Stimulated activated CD4-positive, alpha-beta T cell treated with anti-CD3 and anti-CD28 coated beads, Interleukin-12 subunit alpha, Interleukin-12 subunit beta, amount 100 ng/mL, for 48 hours (primary cell): Measurements from ENCODE around the gene ZSWIM4.
"Not testable (repeated sequence)": the region's sequence is repeated elsewhere in the genome, so short reads cannot be mapped to it uniquely, and the experiment has no call there.

Source experiments
- DNase-seq, 3 donors: peaks; one replicate each; pipeline ENCODE4 v3.0.0-alpha.2; 2020; ENCODE audit warnings: low read depth in 2 of 3, low spot score in 1 of 3

The ZSWIM4 gene

GRCh38 chr19:13794757-13795589 lies at the start of gene ZSWIM4:
ZSWIM4 (plus strand) TSS chr19:13795443; CDS start chr19:13795649, 206 bp downstream.
- DNase-seq: peak; percentile 90 to 96 (median 95)

GRCh38 chr19:13747098-13747453 lies 48.2 kb upstream of the ZSWIM4 start:
- DNase-seq: no peak

GRCh38 chr19:13748169-13748828 lies 46.9 kb upstream of the ZSWIM4 start:
- no peak for DNase-seq

- DNase-seq: no peak
Measured at GRCh38 chr19:13751436-13751835, 43.8 kb upstream of the ZSWIM4 start.

GRCh38 chr19:13753622-13754021 lies 41.6 kb upstream of the ZSWIM4 start:
- not testable (repeated sequence) for DNase-seq

- no peak for DNase-seq
Measured at GRCh38 chr19:13756210-13756609, 39.0 kb upstream of the ZSWIM4 start.

- no peak for DNase-seq
Measured at GRCh38 chr19:13757805-13758772, 37.2 kb upstream of the ZSWIM4 start.

- DNase-seq: no peak
Measured at GRCh38 chr19:13758795-13759194, 36.4 kb upstream of the ZSWIM4 start.

- DNase-seq: no peak
Measured at GRCh38 chr19:13761423-13761822, 33.8 kb upstream of the ZSWIM4 start.

GRCh38 chr19:13762635-13763235 lies 32.5 kb upstream of the ZSWIM4 start:
- DNase-seq: no peak

- no peak for DNase-seq
Measured at GRCh38 chr19:13763265-13763664, 32.0 kb upstream of the ZSWIM4 start.

- peak in 2 of 3 donors; percentile 58 for DNase-seq
Measured at GRCh38 chr19:13764101-13764807, 31.0 kb upstream of the ZSWIM4 start, which contains the start of gene MRI1. MRI1 (plus strand) TSS chr19:13764522; CDS start chr19:13764589, 67 bp downstream.

- DNase-seq: peak in 1 of 3 donors; percentile 35
Measured at GRCh38 chr19:13764821-13765394, 30.3 kb upstream of the ZSWIM4 start.

- no peak for DNase-seq
Measured at GRCh38 chr19:13765395-13766094, 29.7 kb upstream of the ZSWIM4 start.

- DNase-seq: no peak
Measured at GRCh38 chr19:13766095-13766481, 29.2 kb upstream of the ZSWIM4 start.

GRCh38 chr19:13768510-13768909 lies 26.7 kb upstream of the ZSWIM4 start:
- DNase-seq: no peak

GRCh38 chr19:13770013-13770635 lies 25.1 kb upstream of the ZSWIM4 start:
- no peak for DNase-seq
